Stomach (tissue), 4 donors: ENCODE results near the gene SLC7A5.

Experiments used
- EP300 ChIP-seq: sonication (generic); formaldehyde crosslinking; IDR thresholded peaks from one replicate; pipeline ENCODE4 v1.6.1; 2017; ENCODE audit warnings: antibody characterized with exemption
- POLR2A ChIP-seq, 4 donors: fragments of 450-650 bp; IDR thresholded peaks; one replicate each; pipeline ENCODE4 v1.6.1; 2016; ENCODE audit warnings: antibody characterized with exemption in 4 of 4, control low read depth in 2 of 4, mild to moderate bottlenecking in 1 of 4, moderate library complexity in 1 of 4
- TF ChIP-seq, protein P1 (sequence below), 7 experiments: fragments of 450-650 bp in 4 of 7; fragments of 200-600 bp in 3 of 7; sonication (generic) in 3 of 7; IDR thresholded peaks; one replicate each; pipeline ENCODE4 v1.5.1; 2016 to 2019; ENCODE audit warnings: antibody characterized with exemption in 7 of 7, control low read depth in 2 of 7, mild to moderate bottlenecking in 1 of 7

DNA sequence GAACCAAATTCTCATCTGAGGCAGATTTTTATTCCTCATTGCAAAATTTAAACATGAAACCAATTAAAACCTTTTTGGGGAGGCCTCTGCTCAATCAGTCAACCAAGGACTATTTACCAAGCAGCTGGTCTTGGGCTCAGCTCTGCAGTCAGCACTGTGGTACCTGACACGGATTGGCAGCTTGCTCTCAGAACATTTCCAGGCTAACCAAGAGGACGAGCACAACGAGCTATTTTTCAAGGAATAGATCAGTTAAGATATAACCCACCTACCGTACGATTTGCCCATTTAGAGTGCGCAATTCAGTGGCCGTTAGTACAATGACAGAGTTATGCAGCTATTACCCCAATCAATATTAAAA is 77.1 kb downstream of the SLC7A5 start:
- TF ChIP-seq, protein P1, sequence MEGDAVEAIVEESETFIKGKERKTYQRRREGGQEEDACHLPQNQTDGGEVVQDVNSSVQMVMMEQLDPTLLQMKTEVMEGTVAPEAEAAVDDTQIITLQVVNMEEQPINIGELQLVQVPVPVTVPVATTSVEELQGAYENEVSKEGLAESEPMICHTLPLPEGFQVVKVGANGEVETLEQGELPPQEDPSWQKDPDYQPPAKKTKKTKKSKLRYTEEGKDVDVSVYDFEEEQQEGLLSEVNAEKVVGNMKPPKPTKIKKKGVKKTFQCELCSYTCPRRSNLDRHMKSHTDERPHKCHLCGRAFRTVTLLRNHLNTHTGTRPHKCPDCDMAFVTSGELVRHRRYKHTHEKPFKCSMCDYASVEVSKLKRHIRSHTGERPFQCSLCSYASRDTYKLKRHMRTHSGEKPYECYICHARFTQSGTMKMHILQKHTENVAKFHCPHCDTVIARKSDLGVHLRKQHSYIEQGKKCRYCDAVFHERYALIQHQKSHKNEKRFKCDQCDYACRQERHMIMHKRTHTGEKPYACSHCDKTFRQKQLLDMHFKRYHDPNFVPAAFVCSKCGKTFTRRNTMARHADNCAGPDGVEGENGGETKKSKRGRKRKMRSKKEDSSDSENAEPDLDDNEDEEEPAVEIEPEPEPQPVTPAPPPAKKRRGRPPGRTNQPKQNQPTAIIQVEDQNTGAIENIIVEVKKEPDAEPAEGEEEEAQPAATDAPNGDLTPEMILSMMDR (IDR thresholded peaks at IDR 0.05), result no peak
- no peak for TF ChIP-seq POLR2A (IDR thresholded peaks at IDR 0.05)
- no peak for TF ChIP-seq EP300
